OCI-LY7 (cell line): ENCODE results near the gene ZSCAN25.

ENCODE experiments used
- EZH2phosphoT487 ChIP-seq: fragments of 200-600 bp; sonication (generic); IDR thresholded peaks from 2 replicates; pipeline ENCODE4 v1.6.1; 2018; ENCODE audit warnings: low read depth, borderline replicate concordance, mild to moderate bottlenecking, mixed run types, antibody characterized with exemption, low read length, moderate library complexity, mixed read lengths
- TF ChIP-seq, protein P1 (sequence below): fragments of 200-600 bp; sonication (generic); conservative IDR thresholded peaks from 2 replicates; pipeline ENCODE4 v1.5.1; 2014; ENCODE audit warnings: mild to moderate bottlenecking, antibody characterized with exemption, low read length, moderate library complexity, mixed read lengths

- TF ChIP-seq, protein P1, sequence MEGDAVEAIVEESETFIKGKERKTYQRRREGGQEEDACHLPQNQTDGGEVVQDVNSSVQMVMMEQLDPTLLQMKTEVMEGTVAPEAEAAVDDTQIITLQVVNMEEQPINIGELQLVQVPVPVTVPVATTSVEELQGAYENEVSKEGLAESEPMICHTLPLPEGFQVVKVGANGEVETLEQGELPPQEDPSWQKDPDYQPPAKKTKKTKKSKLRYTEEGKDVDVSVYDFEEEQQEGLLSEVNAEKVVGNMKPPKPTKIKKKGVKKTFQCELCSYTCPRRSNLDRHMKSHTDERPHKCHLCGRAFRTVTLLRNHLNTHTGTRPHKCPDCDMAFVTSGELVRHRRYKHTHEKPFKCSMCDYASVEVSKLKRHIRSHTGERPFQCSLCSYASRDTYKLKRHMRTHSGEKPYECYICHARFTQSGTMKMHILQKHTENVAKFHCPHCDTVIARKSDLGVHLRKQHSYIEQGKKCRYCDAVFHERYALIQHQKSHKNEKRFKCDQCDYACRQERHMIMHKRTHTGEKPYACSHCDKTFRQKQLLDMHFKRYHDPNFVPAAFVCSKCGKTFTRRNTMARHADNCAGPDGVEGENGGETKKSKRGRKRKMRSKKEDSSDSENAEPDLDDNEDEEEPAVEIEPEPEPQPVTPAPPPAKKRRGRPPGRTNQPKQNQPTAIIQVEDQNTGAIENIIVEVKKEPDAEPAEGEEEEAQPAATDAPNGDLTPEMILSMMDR: no peak
- TF ChIP-seq EZH2phosphoT487: no peak
These were observed 7.7 kb downstream of the ZSCAN25 start for GRCh38 chr7:99624484-99624883.
